Psoas muscle (tissue), 8 donors: Measurements from ENCODE around the gene LIN7B. TPM values are rescaled to one million over a fixed set of nuclear protein-coding genes. Genes with fewer than 3 reads are reported as not detected.
A peak's percentile ranks its signal among the peaks of the same experiment; 100 is the strongest.

ENCODE experiments used
- ATAC-seq, 4 donors: fragments of 200-7000 bp; cut with Tn5 transposase; one replicate each; pipeline ENCODE4 v1.9.1; 2020; ENCODE audit warnings: moderate library complexity in 3 of 4, mild to moderate bottlenecking in 2 of 4
- DNase-seq, 2 donors: peaks; one replicate each; pipeline ENCODE4 v3.0.0-alpha.2; 2020
- H3K27ac ChIP-seq: fragments of 200-600 bp; one replicate; pipeline ENCODE4 v1.8.0; 2022
- H3K27me3 ChIP-seq, 3 donors: fragments of 200-600 bp in 1 of 3; one replicate each; pipeline versions ENCODE4 v1.6.1 to v1.8.0; 2013 to 2022; ENCODE audit warnings: low read length in 2 of 3, mild to moderate bottlenecking in 2 of 3, moderate library complexity in 1 of 3; ENCODE audit not compliant: insufficient read depth in 3 of 3
- H3K36me3 ChIP-seq, 2 donors: fragments of 200-600 bp in 1 of 2; one replicate each; pipeline versions ENCODE4 v1.6.1 to v1.8.0; 2013 to 2022; ENCODE audit warnings: low read depth in 1 of 2, mild to moderate bottlenecking in 1 of 2, moderate library complexity in 1 of 2; ENCODE audit not compliant: insufficient read depth in 1 of 2
- H3K4me1 ChIP-seq: fragments of 200-600 bp; one replicate; pipeline ENCODE4 v1.8.0; 2022
- H3K4me3 ChIP-seq: fragments of 200-600 bp; one replicate; pipeline ENCODE4 v1.8.0; 2022; ENCODE audit warnings: mild to moderate bottlenecking
- H3K9me3 ChIP-seq: fragments of 200-600 bp; one replicate; pipeline ENCODE4 v1.8.0; 2022
- WGBS, 3 donors: extraction: QIAGEN DNeasy Blood & Tissue Kit; methylation state at CpG; one replicate each; pipeline versions ENCODE4 v1.1.6 to v1.1.7; 2013; 5-methylcytosine and 5-hydroxymethylcytosine counted together
- intact Hi-C, 2 donors: fragments of 100-400 bp; cut with DNase I; formaldehyde crosslinking; loops; one replicate each; pipeline versions ENCODE4 v1.11.0 to v1.14.2; 2022
- polyA plus RNA-seq, 3 donors: library from polyadenylated mRNA; stranded (reverse); fragments of 200-250 nt; gene quantifications; one replicate each; pipeline ENCODE4 v1.2.3, GENCODE V29; 2013
- total RNA-seq, 4 donors: library from RNA; stranded (reverse); fragmentation: NEBNext Ultra II Directional in 2 of 4; extraction: Animal tissue kit (Norgen Biotek cat#: 25700) in 2 of 4; gene quantifications; one replicate each; pipeline versions ENCODE4 v1.2.1 to v1.2.4, GENCODE V29; 2021 to 2023
- TF ChIP-seq, protein P1 (sequence below): fragments of 200-600 bp; IDR thresholded peaks from one replicate; pipeline ENCODE4 v1.8.0; 2022; ENCODE audit warnings: antibody characterized with exemption
- donor health status: healthy with polysubstance abuse.
- donor health status: DM: no; HTN: no; CAD: no; lungs with moderate emphysema.
- donor health status: Bipolar disorder and iron deficiency.
- donor health status: healthy.
- donor health status: DM: yes; HTN: yes; CAD: no.
- donor health status: DM: no; HTN: no; CAD: no.
- donor health status: DM: no; HTN: no; CAD: no.
- donor health status: DM: yes; HTN: yes; CAD: no.

The LIN7B gene
- total and polyA plus RNA-seq, 7 donors, result 11.8 to 27.9 (median 17.0) TPM

DNA sequence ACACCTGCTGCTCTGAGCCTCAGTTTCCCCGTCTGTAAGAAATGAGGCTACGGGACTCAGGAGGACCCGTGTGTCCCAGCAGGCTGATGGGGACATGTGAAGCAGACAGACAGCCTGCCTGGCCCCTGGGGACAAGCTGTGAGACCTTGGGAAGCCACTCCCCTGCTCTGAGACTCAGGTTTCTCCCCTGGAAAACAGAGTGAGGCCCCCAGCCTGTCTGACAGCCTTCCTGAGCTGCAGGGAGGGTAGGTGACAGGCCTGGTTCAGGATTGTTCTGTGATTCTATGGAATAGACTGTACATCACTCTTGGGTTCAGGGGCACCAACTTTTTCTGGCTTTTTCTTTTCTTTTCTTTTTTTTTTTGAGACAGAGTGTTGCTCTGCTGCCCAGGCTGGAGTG is 46.6 kb upstream of the LIN7B start:
- peak overlapping the region; percentile 37 for H3K27ac ChIP-seq
- TF ChIP-seq, protein P1, sequence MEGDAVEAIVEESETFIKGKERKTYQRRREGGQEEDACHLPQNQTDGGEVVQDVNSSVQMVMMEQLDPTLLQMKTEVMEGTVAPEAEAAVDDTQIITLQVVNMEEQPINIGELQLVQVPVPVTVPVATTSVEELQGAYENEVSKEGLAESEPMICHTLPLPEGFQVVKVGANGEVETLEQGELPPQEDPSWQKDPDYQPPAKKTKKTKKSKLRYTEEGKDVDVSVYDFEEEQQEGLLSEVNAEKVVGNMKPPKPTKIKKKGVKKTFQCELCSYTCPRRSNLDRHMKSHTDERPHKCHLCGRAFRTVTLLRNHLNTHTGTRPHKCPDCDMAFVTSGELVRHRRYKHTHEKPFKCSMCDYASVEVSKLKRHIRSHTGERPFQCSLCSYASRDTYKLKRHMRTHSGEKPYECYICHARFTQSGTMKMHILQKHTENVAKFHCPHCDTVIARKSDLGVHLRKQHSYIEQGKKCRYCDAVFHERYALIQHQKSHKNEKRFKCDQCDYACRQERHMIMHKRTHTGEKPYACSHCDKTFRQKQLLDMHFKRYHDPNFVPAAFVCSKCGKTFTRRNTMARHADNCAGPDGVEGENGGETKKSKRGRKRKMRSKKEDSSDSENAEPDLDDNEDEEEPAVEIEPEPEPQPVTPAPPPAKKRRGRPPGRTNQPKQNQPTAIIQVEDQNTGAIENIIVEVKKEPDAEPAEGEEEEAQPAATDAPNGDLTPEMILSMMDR, result no peak
- no peaks in the 10 kb centered on the region for H3K9me3 ChIP-seq
- ATAC-seq, result no peak
- H3K27me3 ChIP-seq, result peaks cover 0 to 4% (median 0%) of the 10 kb centered on the region in 3 donors
- WGBS, 3 donors, result 12 to 29% (median 25%) methylated on average over 3 of the region's 3 CpGs
- H3K4me3 ChIP-seq, result no peak overlapping the region
- peaks cover 17% of the 10 kb centered on the region for H3K4me1 ChIP-seq
- intact Hi-C loops, result loop anchor here in 1 of 2 donors (5.0 kb wide), 1 partner anchor 70 kb away; no protein-coding TSS in a partner anchor
- no peak for DNase-seq
- H3K36me3 ChIP-seq, result no peaks in the 10 kb centered on the region

DNA sequence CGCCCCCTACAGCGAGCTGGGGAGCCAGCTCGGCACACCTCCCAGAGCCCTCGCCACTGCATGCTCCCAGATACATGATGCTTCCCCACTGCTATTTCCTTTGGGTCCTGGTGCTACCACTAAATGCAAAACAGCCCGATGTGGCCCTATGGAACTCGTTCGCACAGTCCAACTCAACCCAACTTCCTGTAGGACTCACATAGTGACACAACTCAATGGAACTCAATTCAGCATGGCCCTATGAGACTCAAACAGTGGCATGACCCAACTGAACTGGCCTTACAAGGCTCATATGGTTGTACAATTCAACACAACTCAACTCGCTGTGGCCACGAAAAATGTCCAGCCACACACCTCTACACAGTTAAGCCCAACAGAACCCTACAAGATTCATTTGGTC is 45.1 kb upstream of the LIN7B start:
- DNase-seq (no peak), ATAC-seq (no peak)
- 71 to 86% (median 71%) methylated on average over 9 of the region's 9 CpGs for WGBS, 3 donors
- intact Hi-C loops, result loop anchor here in 1 of 2 donors (5.0 kb wide), 1 partner anchor 72 kb away; no protein-coding TSS in a partner anchor
- H3K4me1 ChIP-seq, result peaks cover 17% of the 10 kb centered on the region
- no peak overlapping the region for H3K4me3 ChIP-seq
- no peaks in the 10 kb centered on the region for H3K9me3 ChIP-seq
- peaks cover 0 to 4% (median 0%) of the 10 kb centered on the region in 3 donors for H3K27me3 ChIP-seq
- TF ChIP-seq, protein P1, result no peak
- peak overlapping the region; percentile 55 for H3K27ac ChIP-seq
- H3K36me3 ChIP-seq, result no peaks in the 10 kb centered on the region

DNA sequence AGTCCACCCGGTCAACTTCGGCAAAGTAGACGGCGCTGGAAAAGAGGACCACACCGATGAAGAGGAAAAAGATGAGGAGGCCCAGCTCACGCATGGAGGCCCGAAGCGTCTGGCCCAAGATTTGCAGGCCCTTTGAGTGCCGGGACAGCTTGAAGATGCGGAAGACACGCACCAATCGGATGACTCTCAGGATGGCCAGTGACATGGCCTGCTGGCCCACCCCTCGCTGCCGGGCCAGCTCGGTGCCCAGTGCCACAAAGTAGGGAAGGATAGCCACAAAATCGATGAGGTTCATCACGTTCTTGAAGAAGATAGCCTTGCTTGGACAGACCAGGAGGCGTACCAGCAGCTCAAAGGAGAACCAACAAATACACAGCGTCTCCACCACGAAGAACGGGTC is 43.8 kb upstream of the LIN7B start:
- H3K4me1 ChIP-seq, result peaks cover 17% of the 10 kb centered on the region

DNA sequence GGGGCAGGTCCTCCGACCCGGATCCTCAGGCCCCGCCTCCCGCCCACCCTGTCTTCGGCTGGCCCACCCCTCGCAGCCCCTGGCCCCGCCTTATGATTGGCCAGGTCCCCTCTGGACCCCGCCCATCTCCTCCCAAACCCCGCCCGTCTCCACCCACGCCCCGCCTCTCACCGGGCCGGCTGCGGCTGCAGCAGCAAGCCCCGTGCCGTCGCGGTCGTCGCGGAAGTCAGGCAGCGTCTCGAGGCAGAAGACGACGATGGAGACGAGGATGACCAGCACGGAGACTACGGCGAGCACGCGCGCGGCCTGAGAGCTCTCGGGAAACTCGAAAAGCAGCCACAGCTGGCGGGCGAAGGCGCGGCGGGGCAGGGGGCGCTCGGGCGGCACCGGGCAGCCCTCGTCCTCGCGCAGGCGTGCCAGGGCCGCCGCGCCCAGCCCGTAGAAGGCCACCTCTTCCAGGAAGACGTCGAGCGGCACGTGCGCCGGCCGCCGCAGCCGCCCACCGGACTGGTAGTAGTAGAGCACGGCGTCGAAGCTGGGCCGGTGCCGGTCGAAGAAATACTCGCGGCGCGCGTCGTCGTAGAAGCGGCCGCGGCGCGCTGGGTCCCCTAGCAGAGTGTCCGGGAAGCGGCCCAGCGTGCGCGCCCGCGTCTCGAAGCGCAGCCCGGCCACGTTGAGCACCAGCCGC is 42.2 kb upstream of the LIN7B start:
- WGBS, 3 donors, result 1 to 3% (median 2%) methylated on average over 53 to 93 of the region's 93 CpGs
- DNase-seq (peak; percentile 37 to 65), ATAC-seq (peak in 3 of 4 donors; percentile 2 to 31 (median 19))
- intact Hi-C loops, result loop anchor here in 1 of 2 donors (5.0 kb wide), 1 partner anchor 80 kb away; the partner anchor contains the start of genes GYS1 and RUVBL2
- Histone ChIP-seq H3K4me1 (peaks cover 9% of the 10 kb centered on the region), H3K4me3 (peak overlapping the region; percentile 47), H3K27me3 (peaks cover 0 to 4% (median 0%) of the 10 kb centered on the region in 3 donors), H3K27ac (peak overlapping the region; percentile 77), H3K9me3 (no peaks in the 10 kb centered on the region), H3K36me3 (no peaks in the 10 kb centered on the region)
- TF ChIP-seq, protein P1, result no peak

More for the DNA sequence above, 43.8 kb upstream of the LIN7B start:
- TF ChIP-seq, protein P1, result no peak
- H3K36me3 ChIP-seq, result no peaks in the 10 kb centered on the region
- peaks cover 0 to 4% (median 0%) of the 10 kb centered on the region in 3 donors for H3K27me3 ChIP-seq
- 75 to 87% (median 77%) methylated on average over 21 of the region's 21 CpGs for WGBS, 3 donors
- H3K4me3 ChIP-seq, result no peak overlapping the region
- H3K27ac ChIP-seq, result peak overlapping the region; percentile 77
- DNase-seq (no peak), ATAC-seq (no peak)
- no peaks in the 10 kb centered on the region for H3K9me3 ChIP-seq
- intact Hi-C loops, result loop anchor here in 1 of 2 donors (5.0 kb wide), 1 partner anchor 78 kb away; the partner anchor contains the start of genes GYS1 and RUVBL2
